ENCODE data around the gene KRCC1. TPM values are rescaled to one million over a fixed set of nuclear protein-coding genes. Genes with fewer than 3 reads are reported as not detected.
"Not testable (repeated sequence)": the region's sequence is repeated elsewhere in the genome, so short reads cannot be mapped to it uniquely, and the experiment has no call there.

KRCC1 gene
- total RNA-seq, 1 donor, result 6.7 TPM

GRCh38 chr2:88048541-88048940 is 7.0 kb downstream of the KRCC1 start:
- no peak for DNase-seq (ENCODE audit: low read depth in 2 of 3, low spot score in 2 of 3)

- not testable (repeated sequence) for DNase-seq (ENCODE audit: low read depth in 2 of 3, low spot score in 2 of 3)
These were observed 10.0 kb downstream of the KRCC1 start for GRCh38 chr2:88045561-88045960.

GRCh38 chr2:88042476-88042875 is 13.1 kb downstream of the KRCC1 start:
- DNase-seq (ENCODE audit: low read depth in 2 of 3, low spot score in 2 of 3), result no peak

GRCh38 chr2:88038263-88039105 is 17.1 kb downstream of the KRCC1 start:
- DNase-seq (ENCODE audit: low read depth in 2 of 3, low spot score in 2 of 3), result no peak

- no peak for DNase-seq (ENCODE audit: low read depth in 2 of 3, low spot score in 2 of 3)
These were observed 19.0 kb downstream of the KRCC1 start for GRCh38 chr2:88036606-88037005.

- DNase-seq (ENCODE audit: low read depth in 2 of 3, low spot score in 2 of 3), result no peak
These were observed 19.4 kb downstream of the KRCC1 start for GRCh38 chr2:88036182-88036581.

- DNase-seq (ENCODE audit: low read depth in 2 of 3, low spot score in 2 of 3), result no peak
These were observed 23.4 kb downstream of the KRCC1 start for GRCh38 chr2:88032070-88032702.

GRCh38 chr2:88028931-88029330 is 26.7 kb downstream of the KRCC1 start:
- DNase-seq (ENCODE audit: low read depth in 2 of 3, low spot score in 2 of 3), result no peak

GRCh38 chr2:88027697-88028389 is 27.7 kb downstream of the KRCC1 start:
- DNase-seq (ENCODE audit: low read depth in 2 of 3, low spot score in 2 of 3), result peak in 2 of 3 donors; percentile 31 to 56

GRCh38 chr2:88024509-88024908 is 31.1 kb downstream of the KRCC1 start:
- no peak for DNase-seq (ENCODE audit: low read depth in 2 of 3, low spot score in 2 of 3)

- DNase-seq (ENCODE audit: low read depth in 2 of 3, low spot score in 2 of 3), result no peak
These were observed 33.0 kb downstream of the KRCC1 start for GRCh38 chr2:88022669-88022921.

GRCh38 chr2:88019985-88020384 is 35.6 kb downstream of the KRCC1 start:
- no peak for DNase-seq (ENCODE audit: low read depth in 2 of 3, low spot score in 2 of 3)

- no peak for DNase-seq (ENCODE audit: low read depth in 2 of 3, low spot score in 2 of 3)
These were observed 36.7 kb downstream of the KRCC1 start for GRCh38 chr2:88018909-88019308.

GRCh38 chr2:88018077-88018805 is 37.3 kb downstream of the KRCC1 start:
- DNase-seq (ENCODE audit: low read depth in 2 of 3, low spot score in 2 of 3), result not testable (repeated sequence)

- not testable (repeated sequence) for DNase-seq (ENCODE audit: low read depth in 2 of 3, low spot score in 2 of 3)
These were observed 37.9 kb downstream of the KRCC1 start for GRCh38 chr2:88017780-88018038.

- DNase-seq (ENCODE audit: low read depth in 2 of 3, low spot score in 2 of 3), result no peak
These were observed 38.4 kb downstream of the KRCC1 start for GRCh38 chr2:88016960-88017779.

GRCh38 chr2:88016086-88016959 is 39.3 kb downstream of the KRCC1 start, which contains the start of gene RNU2-63P:
RNU2-63P (minus strand) TSS chr2:88016547.
- peak; percentile 76 to 85 (median 80) for DNase-seq (ENCODE audit: low read depth in 2 of 3, low spot score in 2 of 3)

GRCh38 chr2:88011011-88011410 is 44.6 kb downstream of the KRCC1 start:
- no peak for DNase-seq (ENCODE audit: low read depth in 2 of 3, low spot score in 2 of 3)

GRCh38 chr2:88010136-88010535 is 45.4 kb downstream of the KRCC1 start:
- no peak for DNase-seq (ENCODE audit: low read depth in 2 of 3, low spot score in 2 of 3)

All from hematopoietic multipotent progenitor cell (in vitro differentiated cells).